GM19468 (cell line): ENCODE data around the gene CD7.

Experiments
- ATAC-seq: cut with Tn5 transposase; IDR thresholded peaks from one replicate; pipeline ENCODE4 v1.9.1; 2021; ENCODE audit warnings: mild to moderate bottlenecking, moderate library complexity, moderate number of reproducible peaks; ENCODE audit not compliant: unreplicated experiment; ENCODE audit errors: extremely low read depth

Gene CD7

DNA sequence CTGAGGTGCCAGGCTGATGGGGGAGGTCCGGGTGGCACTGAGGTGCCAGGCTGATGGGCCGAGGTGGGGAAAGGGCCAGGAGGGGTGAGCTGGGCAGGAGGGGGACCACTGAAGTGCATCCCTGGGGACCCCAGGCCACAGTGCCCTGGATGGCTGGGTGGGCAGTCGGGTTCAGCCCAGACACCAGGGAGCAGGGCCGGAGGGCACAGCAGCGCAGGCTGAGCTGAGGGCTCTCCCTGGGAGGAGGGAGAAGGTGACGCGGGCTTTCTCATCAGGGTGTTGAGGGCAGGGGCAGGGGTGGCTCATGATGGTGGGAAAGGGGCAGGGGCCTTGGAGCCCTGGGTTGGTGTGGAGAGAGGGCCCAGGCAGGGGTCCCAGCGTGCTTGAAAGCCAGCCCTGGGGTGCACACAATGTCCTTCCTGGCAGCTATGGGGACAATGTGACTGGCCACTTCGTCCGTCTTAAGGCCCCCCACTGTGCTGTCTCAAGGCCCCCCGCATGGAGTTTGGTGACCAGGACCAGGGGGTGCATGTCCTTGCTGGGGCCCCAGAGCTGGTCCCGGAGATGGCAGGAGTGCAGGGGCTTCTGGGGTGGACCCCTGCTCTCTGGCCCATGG is 16.0 kb downstream of the CD7 start:
- ATAC-seq: no peak

DNA sequence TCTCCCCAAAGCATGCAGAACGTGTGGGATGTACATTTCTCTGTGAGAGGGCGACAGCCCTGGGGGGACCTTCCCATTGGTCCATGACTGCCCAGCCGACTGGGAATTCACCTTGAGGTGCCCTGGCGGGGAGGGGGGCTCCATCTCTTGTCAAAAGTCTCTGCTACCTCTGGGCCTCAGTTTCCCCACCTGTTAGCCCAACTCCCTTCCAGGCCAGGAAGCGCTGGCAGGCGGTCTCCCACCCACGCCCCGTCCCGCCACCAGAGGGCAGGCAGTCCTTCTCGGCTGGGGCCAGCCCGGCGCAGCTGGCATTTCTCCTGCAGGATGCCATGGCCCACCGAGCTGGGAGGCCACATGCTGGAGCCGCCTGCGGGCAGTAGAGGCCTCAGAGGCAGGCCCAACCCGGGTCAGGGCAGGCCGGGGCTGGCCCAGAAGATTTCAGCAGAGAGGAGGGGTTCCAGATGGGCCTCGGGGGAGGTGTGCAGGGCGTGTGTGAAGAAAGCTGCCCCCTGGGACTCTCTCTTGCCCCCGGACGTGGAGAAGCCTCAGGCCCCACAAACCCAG is 16.6 kb downstream of the CD7 start:
- no peak for ATAC-seq

DNA sequence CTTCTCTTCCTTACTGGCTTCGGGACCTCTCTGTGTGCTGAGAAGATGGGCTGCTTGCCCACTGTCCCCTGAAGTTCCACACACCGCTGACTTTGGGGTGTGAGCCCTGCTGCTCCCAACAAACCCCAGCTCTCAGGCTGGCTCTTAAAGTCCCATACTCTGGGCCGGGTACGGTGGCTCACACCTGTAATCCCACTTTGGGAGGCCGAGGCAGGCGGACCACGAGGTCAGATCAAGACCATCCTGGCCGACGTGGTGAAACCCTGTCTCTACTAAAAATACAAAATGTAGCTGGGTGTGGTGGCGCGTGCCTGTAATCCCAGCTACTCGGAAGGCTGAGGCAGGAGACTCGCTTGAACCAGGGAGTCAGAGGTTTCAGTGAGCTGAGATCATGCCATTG is 17.2 kb downstream of the CD7 start:
- no peak for ATAC-seq

DNA sequence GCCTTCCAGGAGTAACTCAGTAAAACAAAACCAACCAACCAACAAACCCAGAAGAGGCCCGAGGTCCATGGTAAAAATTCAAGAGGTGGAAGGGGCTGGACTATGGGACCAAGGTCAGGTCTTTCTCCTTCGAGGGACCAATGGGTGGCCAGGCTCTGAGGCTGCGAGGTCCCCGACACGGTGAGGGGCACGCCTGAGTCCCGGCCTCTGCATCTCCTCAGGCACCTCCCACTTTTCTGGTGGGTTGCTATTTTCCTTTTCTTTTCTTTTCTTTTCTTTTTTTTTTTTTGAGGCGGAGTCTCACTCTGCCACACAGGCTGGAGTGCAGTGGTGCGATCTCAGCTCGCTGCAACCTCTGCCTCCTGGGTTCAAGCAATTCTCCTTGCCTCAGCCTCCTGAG is 18.0 kb downstream of the CD7 start:
- no peak for ATAC-seq

DNA sequence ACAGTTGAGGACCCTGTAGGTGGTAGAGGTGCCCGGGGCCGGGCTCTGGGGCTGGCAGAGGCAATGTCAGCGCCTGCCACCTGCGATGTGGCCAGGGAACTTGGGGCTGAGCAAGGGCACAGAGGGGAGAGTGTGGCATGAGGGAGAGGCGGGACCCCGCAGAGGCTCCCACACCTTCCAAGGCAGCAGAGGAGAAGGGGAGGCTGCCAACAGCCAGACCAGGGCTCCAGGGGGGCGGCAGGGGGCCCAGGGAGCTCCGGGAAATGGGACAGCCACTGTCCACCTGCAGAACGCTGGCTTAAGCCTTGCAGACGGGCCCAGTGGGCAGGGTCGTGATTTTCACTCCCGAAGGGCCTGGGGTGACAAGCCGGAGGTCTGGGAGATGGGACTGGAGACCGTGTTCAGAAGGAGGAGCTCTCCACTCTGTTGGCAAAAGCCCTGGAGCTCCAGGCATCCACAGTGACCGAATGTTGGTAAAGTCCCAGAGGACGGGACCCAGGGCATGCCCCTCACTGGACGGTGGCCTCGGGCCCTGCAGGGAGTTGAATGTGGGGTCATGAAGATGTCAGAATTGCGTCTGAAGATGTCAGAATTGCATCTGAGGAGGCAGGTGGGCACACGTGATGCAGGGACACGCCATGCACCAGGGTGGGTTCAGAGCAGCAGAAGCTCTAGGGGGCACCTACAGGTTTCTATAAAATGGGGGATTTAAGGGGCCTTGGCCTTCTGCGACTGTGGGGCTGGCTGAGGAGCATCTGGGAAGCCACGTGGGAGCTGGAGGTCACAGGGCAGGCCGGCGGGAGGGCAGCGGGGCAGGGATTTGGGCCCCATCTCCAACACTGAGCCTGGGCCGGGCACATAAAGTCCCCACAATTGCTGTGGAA is 18.6 kb downstream of the CD7 start:
- ATAC-seq: no peak

DNA sequence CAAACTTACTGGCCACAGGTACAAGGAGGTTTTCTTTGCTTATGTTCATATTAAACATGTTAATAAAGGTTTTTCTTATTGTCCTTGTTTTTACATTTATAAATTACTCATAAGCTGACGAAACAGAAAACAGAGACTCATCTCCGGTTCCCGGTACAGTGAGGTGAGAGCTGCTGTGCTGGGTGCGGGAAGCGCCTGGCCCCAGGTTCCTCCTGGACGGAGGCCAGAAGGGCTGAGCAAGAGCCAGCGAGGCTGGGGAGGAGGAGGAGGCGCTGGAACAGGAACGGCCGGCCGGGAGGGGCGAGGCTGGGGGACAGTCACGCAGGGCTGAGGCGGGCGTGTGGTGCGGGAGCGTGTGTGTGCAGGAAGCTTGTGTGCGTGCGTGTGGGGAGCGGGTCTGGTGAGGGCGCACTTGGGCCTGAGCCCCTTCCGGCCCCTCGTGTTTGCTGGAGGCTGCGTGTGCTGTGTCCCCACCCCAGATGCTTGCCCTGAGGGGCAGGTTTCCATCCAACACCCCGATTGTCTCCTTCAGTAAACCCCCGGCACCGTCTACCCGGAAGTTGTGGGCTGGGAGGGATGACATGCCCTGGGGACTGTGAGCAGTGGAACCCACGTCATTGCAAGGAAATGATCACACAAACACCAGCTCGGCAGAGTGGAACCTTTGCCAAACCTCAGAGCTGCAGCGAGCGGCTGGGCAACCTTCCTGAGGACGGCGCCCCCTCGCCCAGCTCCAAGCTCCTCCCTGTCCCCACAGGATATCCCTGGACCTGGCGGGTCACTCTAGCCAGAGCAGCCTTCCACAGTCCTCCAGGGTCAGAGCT is 19.5 kb downstream of the CD7 start:
- ATAC-seq: peak; percentile 9

DNA sequence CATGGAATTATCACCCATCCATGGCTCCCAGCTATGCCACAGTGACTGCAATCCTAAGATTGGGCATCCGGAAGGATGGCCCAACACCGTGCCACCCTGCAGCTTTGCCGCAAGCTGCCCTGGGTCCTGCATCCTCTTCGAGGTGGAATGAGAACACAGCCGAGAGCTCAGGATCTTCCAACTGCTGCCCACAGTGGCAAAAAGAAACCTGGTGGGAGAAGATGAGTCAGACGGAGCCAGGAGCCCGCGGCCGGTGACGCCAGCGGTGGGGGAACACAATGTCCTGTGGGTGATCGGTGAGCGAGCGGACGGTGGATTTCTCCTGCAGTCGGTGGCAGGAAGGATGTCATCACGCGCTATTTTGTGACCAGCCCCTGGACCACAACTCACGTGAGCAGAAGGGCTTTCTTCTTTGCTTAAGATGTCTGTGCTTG is 20.1 kb downstream of the CD7 start:
- ATAC-seq: no peak

DNA sequence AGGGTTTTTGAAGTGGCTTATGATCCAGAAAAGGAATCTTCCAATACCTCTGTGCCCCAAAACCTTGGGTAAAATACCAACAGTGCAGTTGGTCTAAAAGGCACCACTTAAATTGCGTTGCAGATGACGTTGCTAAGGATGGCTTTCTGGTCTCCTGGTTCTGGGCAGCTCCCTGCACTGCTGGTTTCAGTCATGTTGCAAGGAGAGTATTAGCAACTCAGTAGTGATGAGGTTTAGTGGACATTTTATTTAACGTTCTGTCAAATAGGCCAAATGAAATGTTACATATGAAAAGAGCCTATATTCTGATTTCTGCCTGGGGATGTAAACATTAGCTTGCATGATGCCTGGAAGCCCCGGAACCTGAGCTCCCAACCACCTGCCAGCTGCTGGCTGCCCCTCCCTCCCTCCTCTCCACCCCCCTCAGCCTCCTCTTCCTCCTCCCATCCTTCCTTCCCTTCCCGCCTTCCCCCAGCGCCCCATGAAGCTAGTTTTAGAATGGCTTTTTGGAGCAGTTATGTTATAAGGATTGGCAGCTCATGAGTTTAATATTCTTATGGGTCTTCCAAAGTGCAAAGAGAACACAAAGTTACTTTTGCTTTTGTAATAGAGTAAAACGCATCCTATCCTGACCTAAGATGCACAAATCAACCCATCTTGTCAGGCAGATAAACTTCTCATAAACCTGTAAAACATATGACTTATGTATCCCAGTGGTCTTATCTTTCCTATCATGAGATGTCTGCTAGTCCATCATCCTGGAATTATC is 20.7 kb downstream of the CD7 start:
- ATAC-seq: no peak

DNA sequence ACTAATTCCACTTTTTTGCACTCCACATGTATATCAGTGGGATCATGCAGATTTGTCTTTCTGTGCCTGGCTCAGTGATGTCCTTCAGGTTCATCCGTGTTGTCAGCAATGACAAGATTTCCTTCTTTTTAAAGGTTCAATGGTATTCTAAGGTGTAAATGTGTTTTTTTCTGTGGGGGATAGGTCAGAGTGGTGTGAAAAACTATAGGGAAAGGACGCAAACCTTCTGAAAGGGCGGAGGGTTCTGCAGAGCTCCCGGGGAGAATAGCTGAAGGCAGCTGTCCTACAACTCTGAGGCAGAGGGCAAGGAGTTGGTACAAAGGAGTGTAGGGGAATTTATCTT is 22.0 kb downstream of the CD7 start:
- no peak for ATAC-seq

DNA sequence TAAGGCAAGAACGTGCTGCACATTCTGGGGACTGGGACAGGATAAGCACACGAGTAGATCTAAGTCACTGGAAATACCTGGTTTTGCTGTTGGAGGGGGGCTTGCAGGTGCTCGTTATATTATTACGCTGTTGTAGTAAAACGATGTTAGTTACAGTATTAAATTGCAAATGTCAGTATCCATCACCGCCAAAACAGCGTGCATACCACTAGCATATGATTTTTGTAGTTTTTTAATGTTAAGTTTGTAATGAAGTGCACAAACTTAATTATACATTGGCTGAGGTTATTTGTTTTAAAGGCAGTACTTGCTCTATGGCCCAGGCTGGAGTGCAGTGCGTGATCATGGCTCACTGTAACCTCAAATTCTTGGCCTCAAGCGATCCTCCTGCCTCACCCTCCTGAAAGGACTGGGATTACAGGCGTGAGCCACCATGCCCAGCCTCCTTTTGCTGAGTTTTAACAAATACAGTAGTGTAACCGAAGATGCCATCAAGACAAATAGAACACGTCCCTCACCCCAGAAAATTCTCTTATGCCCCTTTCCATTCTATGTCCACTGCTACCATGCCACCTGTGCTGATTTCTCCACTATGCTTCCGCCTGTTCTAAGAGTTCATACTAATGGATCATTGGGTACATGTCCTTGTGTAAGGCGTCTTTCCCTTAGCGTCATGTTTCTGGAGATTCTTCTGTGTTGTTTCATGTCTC is 23.2 kb downstream of the CD7 start:
- ATAC-seq: no peak

DNA sequence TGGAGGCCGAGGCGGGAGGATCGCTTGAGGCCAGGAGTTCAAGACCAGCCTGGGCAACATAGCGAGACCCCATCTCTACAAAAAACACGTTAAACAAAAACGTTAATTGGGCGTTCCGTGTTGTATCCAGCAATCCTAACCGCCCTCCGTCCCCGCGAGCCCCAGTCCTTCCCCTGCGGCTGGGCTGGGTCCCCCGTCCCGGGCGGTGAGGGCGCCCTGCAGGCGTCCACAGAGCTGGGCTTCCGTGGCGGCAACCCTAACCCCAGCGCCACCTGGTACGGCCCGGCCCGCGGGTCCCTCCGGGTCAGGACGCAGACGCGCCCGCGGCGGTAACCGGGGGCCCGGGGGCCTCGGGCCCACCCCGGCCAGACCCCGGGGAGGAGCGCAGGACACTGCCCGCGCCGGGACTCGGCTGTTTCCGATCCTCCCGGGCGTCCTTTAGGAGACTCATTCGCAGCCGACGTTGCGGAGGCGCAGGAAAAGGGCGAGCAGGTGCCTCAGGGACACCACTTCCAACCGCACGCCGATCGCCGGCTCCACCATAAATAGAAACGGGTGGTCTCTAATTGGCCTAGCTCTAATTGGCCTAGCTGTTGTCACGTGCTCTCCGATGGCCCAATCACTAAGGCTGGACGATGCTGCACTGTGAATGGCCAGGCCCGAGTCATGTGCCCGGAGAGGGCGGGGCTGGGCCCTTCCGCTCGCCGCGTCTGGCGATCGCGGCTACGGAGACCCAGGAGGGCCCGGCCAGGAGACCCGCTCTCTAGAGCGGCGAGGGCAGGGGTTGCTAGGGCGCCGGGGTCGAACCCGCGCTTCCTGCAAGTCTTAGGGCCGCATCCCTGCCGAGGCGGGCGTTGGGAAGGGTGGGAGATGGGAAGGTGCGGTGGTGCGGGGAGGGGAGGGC is 24.9 kb downstream of the CD7 start:
- ATAC-seq: peak; percentile 83

DNA sequence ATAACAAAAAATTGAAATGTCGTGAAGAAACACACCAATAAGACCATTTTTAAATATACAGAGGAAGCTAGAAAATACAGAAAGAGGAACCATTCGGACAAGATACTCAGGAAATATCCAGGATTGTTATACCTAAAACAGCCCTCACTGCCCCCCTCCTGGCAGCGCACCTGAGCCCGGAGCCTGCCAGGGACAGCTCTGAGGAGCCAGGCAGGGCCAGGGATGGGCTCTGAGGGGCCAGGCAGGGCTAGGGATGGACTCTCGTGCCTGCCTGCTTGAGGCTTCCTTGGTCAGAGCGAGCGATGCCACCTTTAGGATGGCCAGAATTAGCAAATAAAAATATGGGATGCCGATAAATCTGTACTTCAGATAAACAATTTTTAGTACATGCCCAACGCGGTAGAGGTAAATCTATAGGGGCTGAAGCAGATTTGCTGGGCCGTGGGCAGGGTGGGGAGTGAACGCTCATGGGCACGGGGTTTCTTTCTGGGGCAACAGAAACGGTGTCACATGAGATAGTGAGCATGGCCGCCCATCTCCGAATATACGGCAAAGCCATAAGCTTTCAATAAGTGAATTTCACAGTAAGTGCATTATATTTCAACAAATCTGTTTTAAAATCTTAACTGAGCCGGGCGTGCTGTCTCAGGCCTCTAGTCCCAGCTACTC is 25.7 kb downstream of the CD7 start:
- ATAC-seq: no peak

DNA sequence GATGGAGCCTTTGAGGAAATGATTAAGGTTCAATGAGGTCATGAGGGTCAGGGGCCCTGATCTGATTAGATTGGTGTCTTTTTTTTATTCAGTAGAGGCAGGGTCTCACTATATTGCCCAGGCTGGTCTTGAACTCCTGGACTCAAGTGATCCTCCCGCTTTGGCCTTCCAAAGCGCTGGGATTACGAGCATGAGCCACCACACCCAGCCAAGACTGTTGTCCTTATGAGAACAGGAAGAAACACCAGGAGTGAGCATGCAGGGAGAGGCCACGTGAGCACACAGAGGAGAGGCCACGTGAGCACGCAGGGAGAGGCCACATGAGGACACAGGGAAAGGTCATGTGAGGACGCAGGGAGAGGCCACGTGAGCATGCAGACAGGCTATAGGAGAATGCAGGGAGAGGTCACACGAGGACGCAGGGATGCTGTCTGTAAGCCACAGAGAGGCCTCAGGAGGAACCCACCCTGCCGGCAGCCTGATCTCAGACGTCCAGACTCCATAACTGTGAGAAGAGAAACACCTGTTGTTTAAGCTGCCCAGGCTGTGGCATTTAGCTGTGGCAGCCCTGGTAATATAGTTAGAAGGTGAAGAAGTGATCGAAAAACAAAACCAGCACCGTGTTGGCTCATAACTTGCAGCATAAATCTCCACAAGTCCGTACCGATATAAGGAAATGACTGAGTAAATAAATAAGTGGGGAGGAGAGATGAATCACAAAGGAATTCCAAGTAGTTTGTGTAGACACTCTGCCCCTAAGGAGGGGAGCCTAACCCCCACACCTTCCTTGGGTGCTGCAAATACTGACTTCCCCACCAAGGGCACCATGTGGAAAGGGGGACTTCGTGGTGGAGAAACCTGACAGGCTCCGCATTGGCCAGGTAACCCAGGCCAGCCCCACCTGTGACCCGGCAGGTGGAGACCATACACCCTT is 29.3 kb downstream of the CD7 start:
- no peak for ATAC-seq

DNA sequence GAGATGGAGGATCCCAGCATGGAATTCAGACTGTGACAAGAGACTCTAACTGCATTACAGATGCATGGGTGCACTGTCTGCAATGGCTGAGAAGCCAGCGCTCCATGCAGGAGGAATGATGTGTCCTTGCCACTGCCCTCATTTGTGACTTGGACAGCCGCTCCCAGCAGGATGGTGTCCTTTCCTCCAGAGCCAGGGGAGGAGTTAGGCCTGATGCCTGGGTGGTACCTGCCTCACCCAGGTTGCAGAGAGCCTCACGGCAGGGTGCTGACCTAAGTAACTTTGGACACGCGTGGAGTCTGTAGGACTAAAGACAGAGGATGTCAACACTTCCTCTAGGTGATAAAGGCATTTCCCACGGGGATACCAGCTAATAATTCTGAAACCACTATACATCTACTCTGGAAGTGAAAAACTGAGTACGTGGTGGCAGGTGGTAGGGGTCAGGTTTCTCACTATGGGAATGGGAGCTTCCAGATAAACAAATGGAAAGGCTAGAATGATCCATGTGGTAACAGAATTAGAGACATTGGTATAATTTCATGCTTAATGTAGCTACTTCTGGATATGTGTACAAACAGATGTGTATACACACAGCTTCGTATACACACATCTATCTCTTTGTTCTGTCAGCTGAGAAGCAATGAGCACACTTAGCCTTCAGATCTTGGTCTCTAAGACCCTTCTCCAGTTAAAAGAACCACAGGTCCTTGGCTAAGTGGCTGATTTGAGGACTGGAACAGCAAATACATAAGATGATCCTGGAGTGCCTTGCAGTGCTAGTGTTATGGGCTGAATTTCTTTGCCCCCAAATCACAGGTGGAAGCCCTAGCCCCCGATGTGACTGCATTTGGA is 30.2 kb downstream of the CD7 start:
- ATAC-seq: no peak

DNA sequence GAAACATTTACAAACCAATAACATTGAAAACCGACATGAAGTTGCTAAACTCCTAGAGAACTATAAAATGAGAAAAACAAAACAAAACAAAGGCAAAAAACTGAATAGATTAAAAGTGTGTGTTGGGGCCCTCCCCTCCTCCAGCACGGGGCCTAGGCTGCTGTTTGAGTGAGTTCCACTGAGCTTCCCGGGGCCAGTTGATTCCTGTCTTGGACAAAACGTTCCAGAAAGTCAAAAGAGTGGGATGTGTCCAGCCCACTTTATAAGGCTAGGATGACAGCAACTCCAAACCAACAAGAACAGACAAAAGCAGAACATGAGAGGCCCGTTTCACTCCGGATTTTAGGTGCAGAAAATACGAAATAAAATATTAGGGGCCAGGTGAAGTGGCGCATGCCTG is 32.3 kb downstream of the CD7 start:
- no peak for ATAC-seq

DNA sequence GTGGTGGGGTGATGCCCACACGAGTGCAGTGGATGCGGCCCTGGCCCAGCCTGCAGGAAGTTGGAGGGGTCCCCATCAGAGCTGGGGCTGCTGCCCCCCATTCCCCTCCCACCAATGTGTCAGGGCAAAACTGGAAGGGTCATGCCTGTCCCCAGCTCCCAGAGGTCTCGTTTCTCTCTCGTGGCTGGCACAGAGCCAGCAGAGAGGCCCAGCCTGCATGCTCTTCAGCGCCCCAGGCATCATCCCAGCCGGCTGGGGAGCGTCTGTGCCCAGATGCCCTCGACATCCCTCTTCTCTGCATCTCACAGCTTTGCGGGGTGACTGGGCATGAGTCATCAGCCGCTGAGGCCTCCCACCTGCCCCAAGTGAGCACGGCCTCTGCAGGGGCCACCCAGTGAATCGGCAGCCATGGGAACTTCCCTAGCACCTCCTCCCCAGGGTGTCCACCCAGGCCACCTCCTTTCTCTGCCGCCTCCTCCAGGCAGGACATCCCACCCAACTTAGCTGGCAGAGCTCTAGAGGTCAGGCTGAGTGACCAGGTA is 34.1 kb downstream of the CD7 start:
- no peak for ATAC-seq
